Endodermal cell (in vitro differentiated cells): ENCODE measurements around the gene ZNF91. TPM values are rescaled to one million over a fixed set of nuclear protein-coding genes. Genes with fewer than 3 reads are reported as not detected.
"Not testable (repeated sequence)": the region's sequence is repeated elsewhere in the genome, so short reads cannot be mapped to it uniquely, and the experiment has no call there.

Source experiments
- DNase-seq: peaks from one replicate; pipeline ENCODE4 v3.0.0-alpha.2; 2017
- H3K27ac ChIP-seq: 2 replicates; pipeline ENCODE4 v1.5.1; 2013; ENCODE audit warnings: mild to moderate bottlenecking, low read depth, low read length, moderate library complexity
- H3K27me3 ChIP-seq: 2 replicates; pipeline ENCODE4 v1.6.1; 2013; ENCODE audit warnings: mild to moderate bottlenecking, low read length, moderate library complexity; ENCODE audit not compliant: insufficient read depth, control insufficient read depth, poor library complexity, severe bottlenecking
- H3K36me3 ChIP-seq: 2 replicates; pipeline ENCODE4 v1.7.0; 2013; ENCODE audit warnings: mild to moderate bottlenecking, low read length, moderate library complexity; ENCODE audit not compliant: control insufficient read depth, insufficient read depth
- H3K4me1 ChIP-seq: one replicate; pipeline ENCODE4 v1.7.0; 2013; ENCODE audit warnings: low read length; ENCODE audit not compliant: control insufficient read depth, insufficient read depth
- H3K4me3 ChIP-seq: 2 replicates; pipeline ENCODE4 v1.5.1; 2013; ENCODE audit warnings: mild to moderate bottlenecking, low read length, moderate library complexity
- H3K9ac ChIP-seq: 2 replicates; pipeline ENCODE4 v1.6.1; 2013; ENCODE audit warnings: mild to moderate bottlenecking, low read length, moderate library complexity; ENCODE audit not compliant: poor library complexity, severe bottlenecking; ENCODE audit errors: extremely low read depth
- H3K9me3 ChIP-seq: 2 replicates; pipeline ENCODE4 v1.6.1; 2013; ENCODE audit warnings: mild to moderate bottlenecking, low read length, moderate library complexity; ENCODE audit not compliant: control insufficient read depth
- H3K27ac Mint-ChIP-seq: 2 replicates; pipeline ENCODE4 v1.8.0; 2020; ENCODE audit warnings: mixed read lengths
- H3K27me3 Mint-ChIP-seq: 2 replicates; pipeline ENCODE4 v1.8.0; 2021; ENCODE audit warnings: mild to moderate bottlenecking, mixed read lengths; ENCODE audit not compliant: insufficient read depth
- H3K36me3 Mint-ChIP-seq: 2 replicates; pipeline ENCODE4 v1.8.0; 2020; ENCODE audit warnings: low read depth, mixed read lengths
- H3K4me1 Mint-ChIP-seq: 2 replicates; pipeline ENCODE4 v1.8.0; 2020; ENCODE audit warnings: mixed read lengths
- H3K4me3 Mint-ChIP-seq: 2 replicates; pipeline ENCODE4 v1.8.0; 2020; ENCODE audit warnings: mild to moderate bottlenecking, moderate library complexity, mixed read lengths
- H3K9me3 Mint-ChIP-seq: 2 replicates; pipeline ENCODE4 v1.8.0; 2020; ENCODE audit warnings: mild to moderate bottlenecking, mixed read lengths
- WGBS, 2 experiments: methylation state at CpG; one replicate each; pipeline versions ENCODE4 v1.1.5 to v1.1.7; 2013; ENCODE audit warnings: missing lambda C conversion rate in 2 of 2, mixed read lengths in 1 of 2; ENCODE audit not compliant: insufficient coverage in 1 of 2, insufficient read length in 1 of 2; 5-methylcytosine and 5-hydroxymethylcytosine counted together
- total RNA-seq, 2 donors: library from RNA; stranded (reverse); fragmentation: NEBNext Ultra II Directional in 1 of 2; extraction: Animal tissue kit (Norgen Biotek cat#: 25700) in 1 of 2; gene quantifications; 2 replicates in 1 of 2; 3 replicates in 1 of 2; pipeline ENCODE4 v1.2.1, GENCODE V29; 2021
- TF ChIP-seq, protein P1 (sequence below): fragments of 200-600 bp; sonication (generic); conservative IDR thresholded peaks from 2 replicates; pipeline ENCODE4 v1.5.0; 2021; ENCODE audit warnings: antibody characterized with exemption, mild to moderate bottlenecking

ZNF91 gene
- total RNA-seq, 2 donors from 2014 or later = 66.9 to 75.4 TPM

GRCh38 chr19:23399443-23399842 is 4.2 kb upstream of the ZNF91 start:
- Histone ChIP-seq H3K36me3 (peaks cover 59% of the 10 kb centered on the region), H3K4me3 (no peak overlapping the region), H3K9me3 (no peaks in the 10 kb centered on the region), H3K27me3 (no peaks in the 10 kb centered on the region), H3K4me1 (no peaks in the 10 kb centered on the region), H3K27ac (no peak overlapping the region), H3K9ac (no peak overlapping the region)
- peaks cover 55% of the 10 kb centered on the region for H3K36me3 Mint-ChIP-seq
- peaks cover 11% of the 10 kb centered on the region for H3K4me1 Mint-ChIP-seq
- no peaks in the 10 kb centered on the region for H3K27me3 Mint-ChIP-seq
- TF ChIP-seq, protein P1, sequence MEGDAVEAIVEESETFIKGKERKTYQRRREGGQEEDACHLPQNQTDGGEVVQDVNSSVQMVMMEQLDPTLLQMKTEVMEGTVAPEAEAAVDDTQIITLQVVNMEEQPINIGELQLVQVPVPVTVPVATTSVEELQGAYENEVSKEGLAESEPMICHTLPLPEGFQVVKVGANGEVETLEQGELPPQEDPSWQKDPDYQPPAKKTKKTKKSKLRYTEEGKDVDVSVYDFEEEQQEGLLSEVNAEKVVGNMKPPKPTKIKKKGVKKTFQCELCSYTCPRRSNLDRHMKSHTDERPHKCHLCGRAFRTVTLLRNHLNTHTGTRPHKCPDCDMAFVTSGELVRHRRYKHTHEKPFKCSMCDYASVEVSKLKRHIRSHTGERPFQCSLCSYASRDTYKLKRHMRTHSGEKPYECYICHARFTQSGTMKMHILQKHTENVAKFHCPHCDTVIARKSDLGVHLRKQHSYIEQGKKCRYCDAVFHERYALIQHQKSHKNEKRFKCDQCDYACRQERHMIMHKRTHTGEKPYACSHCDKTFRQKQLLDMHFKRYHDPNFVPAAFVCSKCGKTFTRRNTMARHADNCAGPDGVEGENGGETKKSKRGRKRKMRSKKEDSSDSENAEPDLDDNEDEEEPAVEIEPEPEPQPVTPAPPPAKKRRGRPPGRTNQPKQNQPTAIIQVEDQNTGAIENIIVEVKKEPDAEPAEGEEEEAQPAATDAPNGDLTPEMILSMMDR = no peak
- H3K27ac Mint-ChIP-seq = no peak overlapping the region
- DNase-seq = no peak
- H3K4me3 Mint-ChIP-seq = no peak overlapping the region
- no peaks in the 10 kb centered on the region for H3K9me3 Mint-ChIP-seq
- WGBS, 2 experiments = 94 to 97% methylated on average over 3 of the region's 3 CpGs

- Mint-ChIP-seq H3K4me1 (peaks cover 28% of the 10 kb centered on the region), H3K36me3 (peaks cover 25% of the 10 kb centered on the region)
- H3K4me1 ChIP-seq, H3K27ac Mint-ChIP-seq, H3K4me3 ChIP-seq, H3K27ac ChIP-seq, H3K27me3 ChIP-seq, H3K9me3 ChIP-seq, H3K9me3 Mint-ChIP-seq, H3K9ac ChIP-seq, H3K4me3 Mint-ChIP-seq, DNase-seq, H3K27me3 Mint-ChIP-seq: not testable (repeated sequence)
- H3K36me3 ChIP-seq = peaks cover 28% of the 10 kb centered on the region
- 92% methylated on average over 10 of the region's 10 CpGs; no CpG with 5 or more reads in 1 of the 2 experiments for WGBS, 2 experiments
Observed at GRCh38 chr19:23395722-23396117, 449 bp upstream of the ZNF91 start.

- H3K4me1 ChIP-seq = peaks cover 2% of the 10 kb centered on the region
- H3K36me3 ChIP-seq = peaks cover 26% of the 10 kb centered on the region
- H3K36me3 Mint-ChIP-seq = peaks cover 20% of the 10 kb centered on the region
- no peak for DNase-seq
- TF ChIP-seq, protein P1 = no peak
- H3K27ac Mint-ChIP-seq = peak overlapping the region; percentile 99
- peak overlapping the region; percentile 99 for H3K4me3 Mint-ChIP-seq
- H3K4me1 Mint-ChIP-seq = peaks cover 28% of the 10 kb centered on the region
- H3K9ac ChIP-seq = peak overlapping the region; percentile 99
- WGBS, 2 experiments = 5 to 8% methylated on average over 3 to 11 of the region's 11 CpGs
- no peaks in the 10 kb centered on the region for H3K27me3 ChIP-seq
- H3K4me3 ChIP-seq = peak overlapping the region; percentile 97
- H3K27ac ChIP-seq = peak overlapping the region; percentile 99
- H3K27me3 Mint-ChIP-seq = no peaks in the 10 kb centered on the region
- H3K9me3 ChIP-seq = peaks cover 6% of the 10 kb centered on the region
- no peaks in the 10 kb centered on the region for H3K9me3 Mint-ChIP-seq
Observed at GRCh38 chr19:23394511-23394910, 760 bp downstream of the ZNF91 start.

DNA sequence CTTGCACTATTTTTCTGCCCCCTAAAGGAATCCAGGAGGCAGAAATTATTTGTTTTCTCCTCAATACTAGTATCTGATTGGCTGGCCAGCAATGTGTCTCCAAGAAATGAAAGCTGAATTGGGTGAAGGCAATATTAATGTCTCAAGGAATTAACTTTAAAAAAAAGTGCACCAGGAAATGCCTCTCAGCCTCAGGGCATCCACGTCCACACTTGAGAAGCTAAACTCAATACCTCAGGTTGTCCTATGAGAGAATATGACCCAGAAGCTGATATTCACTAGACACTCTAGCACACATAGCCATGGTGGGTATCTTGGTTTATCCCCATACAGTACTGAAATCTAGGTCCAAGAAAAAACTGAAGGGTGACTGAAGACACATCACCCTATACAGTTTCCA is 2.1 kb downstream of the ZNF91 start:
- H3K36me3 Mint-ChIP-seq = peaks cover 23% of the 10 kb centered on the region

More for the DNA sequence above, 2.1 kb downstream of the ZNF91 start:
- Mint-ChIP-seq H3K27me3 (no peaks in the 10 kb centered on the region), H3K4me3 (peak overlapping the region; percentile 99), H3K4me1 (peaks cover 28% of the 10 kb centered on the region), H3K9me3 (no peaks in the 10 kb centered on the region), H3K27ac (peak overlapping the region; percentile 55)
- TF ChIP-seq, protein P1 = no peak
- H3K27ac ChIP-seq = no peak overlapping the region
- no peak for DNase-seq
- H3K36me3 ChIP-seq = peaks cover 26% of the 10 kb centered on the region
- 75 to 100% methylated on average over 1 of the region's 1 CpG for WGBS, 2 experiments
- H3K27me3 ChIP-seq = no peaks in the 10 kb centered on the region
- peak overlapping the region; percentile 97 for H3K4me3 ChIP-seq
- peaks cover 2% of the 10 kb centered on the region for H3K4me1 ChIP-seq
- no peak overlapping the region for H3K9ac ChIP-seq
- H3K9me3 ChIP-seq = peaks cover 20% of the 10 kb centered on the region
